Gastroesophageal sphincter (tissue), 3 donors: ENCODE measurements around the gene CTU1.

ENCODE experiments used
- CTCF ChIP-seq, 4 experiments: fragments of 200-600 bp in 2 of 4; fragments of 450-650 bp in 2 of 4; sonication (generic) in 1 of 4; IDR thresholded peaks; one replicate each; pipeline ENCODE4 v1.5.1; 2017 to 2019; ENCODE audit warnings: antibody characterized with exemption in 4 of 4, mild to moderate bottlenecking in 2 of 4, moderate library complexity in 2 of 4
- EP300 ChIP-seq: sonication (generic); formaldehyde crosslinking; IDR thresholded peaks from one replicate; pipeline ENCODE4 v1.6.1; 2017; ENCODE audit warnings: antibody characterized with exemption, mild to moderate bottlenecking
- POLR2A ChIP-seq, 2 donors: fragments of 450-650 bp; IDR thresholded peaks; one replicate each; pipeline ENCODE4 v1.6.1; 2017; ENCODE audit warnings: antibody characterized with exemption in 2 of 2, mild to moderate bottlenecking in 2 of 2, moderate library complexity in 1 of 2
- POLR2AphosphoS5 ChIP-seq: sonication (generic); formaldehyde crosslinking; IDR thresholded peaks from one replicate; pipeline ENCODE4 v1.6.1; 2017; ENCODE audit warnings: antibody characterized with exemption

- TF ChIP-seq POLR2A (IDR thresholded peaks at IDR 0.05) (no peak), CTCF (IDR thresholded peaks at IDR 0.05) (no peak), POLR2AphosphoS5 (no peak), EP300 (no peak)
These were observed 567 bp upstream of the CTU1 start for GRCh38 chr19:51108805-51109146.
